Liver (tissue), 3 donors: ENCODE results near the gene LPIN3.

Source experiments
- ATF3 ChIP-seq: IDR thresholded peaks from 2 replicates; pipeline ENCODE4 v1.6.1; 2016; ENCODE audit warnings: antibody characterized with exemption
- CTCF ChIP-seq: fragments of 150-350 bp; IDR thresholded peaks from 2 replicates; pipeline ENCODE4 v1.5.1; 2017; ENCODE audit warnings: improper control_type of control experiment, low read depth, low read length; ENCODE audit not compliant: missing input control
- EGR1 ChIP-seq, 2 donors: IDR thresholded peaks; 2 replicates each; pipeline ENCODE4 v1.6.1; 2016 to 2018; ENCODE audit warnings: antibody characterized with exemption in 2 of 2, low read depth in 2 of 2
- FOXA1 ChIP-seq: IDR thresholded peaks from 2 replicates; pipeline ENCODE4 v1.6.1; 2016; ENCODE audit warnings: antibody characterized with exemption
- FOXA2 ChIP-seq: IDR thresholded peaks from 2 replicates; pipeline ENCODE4 v1.6.1; 2016; ENCODE audit warnings: antibody characterized with exemption
- JUND ChIP-seq, 2 donors: IDR thresholded peaks; 2 replicates each; pipeline ENCODE4 v1.6.1; 2016; ENCODE audit warnings: antibody characterized with exemption in 2 of 2
- MAX ChIP-seq: IDR thresholded peaks from 2 replicates; pipeline ENCODE4 v1.6.1; 2016; ENCODE audit warnings: antibody characterized with exemption
- NR2F2 ChIP-seq: IDR thresholded peaks from 2 replicates; pipeline ENCODE4 v1.6.1; 2016; ENCODE audit warnings: antibody characterized with exemption
- RAD21 ChIP-seq, 2 donors: IDR thresholded peaks; 2 replicates each; pipeline ENCODE4 v1.6.1; 2016; ENCODE audit warnings: antibody characterized with exemption in 2 of 2, mild to moderate bottlenecking in 2 of 2
- REST ChIP-seq: IDR thresholded peaks from 2 replicates; pipeline ENCODE4 v1.6.1; 2016; ENCODE audit warnings: antibody characterized with exemption, mild to moderate bottlenecking
- TAF1 ChIP-seq: conservative IDR thresholded peaks from 2 replicates; pipeline ENCODE4 v1.6.1; 2016; ENCODE audit warnings: antibody characterized with exemption, mild to moderate bottlenecking
- YY1 ChIP-seq: IDR thresholded peaks from 2 replicates; pipeline ENCODE4 v1.6.1; 2016; ENCODE audit warnings: antibody characterized with exemption, mild to moderate bottlenecking
- ZBTB33 ChIP-seq: IDR thresholded peaks from 2 replicates; pipeline ENCODE4 v1.6.1; 2016; ENCODE audit warnings: antibody characterized with exemption
- donor health status: healthy.
- donor health status: healthy.

- no peak for TF ChIP-seq TAF1
- TF ChIP-seq CTCF: no peak
- TF ChIP-seq JUND (IDR thresholded peaks at IDR 0.05): no peak
- TF ChIP-seq EGR1 (IDR thresholded peaks at IDR 0.05; ENCODE audit: low read depth in 2 of 2): no peak
- TF ChIP-seq MAX: no peak
- no peak for TF ChIP-seq RAD21 (IDR thresholded peaks at IDR 0.05)
- no peak for TF ChIP-seq FOXA1
- no peak for TF ChIP-seq ATF3
- TF ChIP-seq ZBTB33: no peak
- no peak for TF ChIP-seq YY1
- TF ChIP-seq REST: no peak
- no peak for TF ChIP-seq NR2F2
- no peak for TF ChIP-seq FOXA2
These were observed 6.6 kb upstream of the LPIN3 start for GRCh38 chr20:41334036-41334435.
